Dendritic cell treated with granulocyte-macrophage colony-stimulating factor and Interleukin-4, amounts not matched to agents 40 ng/mL and 50 ng/mL, for 4 days (primary cell): ENCODE data around the gene SEMA4C.

ENCODE experiments used
- H3K27ac Mint-ChIP-seq: one replicate; pipeline ENCODE4 v1.8.0; 2022; ENCODE audit warnings: mild to moderate bottlenecking, mixed read lengths
- H3K27me3 Mint-ChIP-seq: one replicate; pipeline ENCODE4 v1.8.0; 2022; ENCODE audit warnings: mild to moderate bottlenecking, mixed read lengths
- H3K36me3 Mint-ChIP-seq: one replicate; pipeline ENCODE4 v1.8.0; 2022; ENCODE audit warnings: low read depth, mixed read lengths
- H3K4me1 Mint-ChIP-seq: one replicate; pipeline ENCODE4 v1.8.0; 2022; ENCODE audit warnings: low read depth, mixed read lengths
- H3K4me3 Mint-ChIP-seq: one replicate; pipeline ENCODE4 v1.8.0; 2022; ENCODE audit warnings: mild to moderate bottlenecking, moderate library complexity, mixed read lengths
- H3K9me3 Mint-ChIP-seq: one replicate; pipeline ENCODE4 v1.8.0; 2022; ENCODE audit warnings: mixed read lengths
- intact Hi-C: fragments of 100-400 bp; cut with micrococcal nuclease; formaldehyde crosslinking; loops from one replicate; pipeline ENCODE4 v1.15.0; 2022

Gene SEMA4C

DNA sequence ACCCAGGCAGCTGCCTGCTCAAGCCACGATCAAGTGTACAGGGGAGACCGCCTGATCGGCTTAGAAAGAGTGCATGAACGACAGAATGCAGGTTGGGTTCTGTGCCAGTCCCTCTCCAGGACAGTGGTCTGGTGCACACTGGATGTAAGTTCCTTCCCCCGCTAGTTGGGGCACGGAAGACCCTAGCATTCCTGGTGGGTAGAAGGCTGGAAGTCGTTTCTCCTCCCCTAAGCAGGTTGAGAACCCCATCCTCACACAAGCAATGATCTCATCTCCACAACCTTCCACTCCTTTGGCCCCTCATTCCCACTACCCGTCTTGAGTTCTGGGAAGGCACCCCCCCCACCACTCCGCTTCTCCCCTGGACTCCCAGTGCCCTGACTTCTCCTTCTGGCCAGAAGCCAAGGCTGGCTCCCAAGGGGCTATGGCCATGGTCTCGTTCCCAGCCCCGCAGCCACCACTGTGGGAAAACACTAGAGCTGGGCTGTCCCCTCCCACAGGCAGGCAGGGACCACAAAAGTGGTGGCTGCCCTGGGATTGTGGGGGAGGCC lies 10.7 kb downstream of the SEMA4C start:
- intact Hi-C loops = loop anchor here (5.0 kb wide), 1 partner anchor 253 kb away; the partner anchor contains the start of gene ANKRD36
- Mint-ChIP-seq H3K36me3 (peaks cover 9% of the 10 kb centered on the region), H3K9me3 (no peaks in the 10 kb centered on the region), H3K27me3 (peaks cover 54% of the 10 kb centered on the region), H3K27ac (peak overlapping the region; percentile 85), H3K4me3 (peak overlapping the region; percentile 97), H3K4me1 (peaks cover 59% of the 10 kb centered on the region)

GRCh38 chr2:96857667-96858372 lies 12.1 kb downstream of the SEMA4C start, which contains the start of gene ANKRD39:
TSS of gene ANKRD39 (minus strand) at chr2:96858016. CDS start at chr2:96857987, 29 bp downstream.
- H3K9me3 Mint-ChIP-seq = no peaks in the 10 kb centered on the region
- peak within 1 kb of the TSS; percentile 97 for H3K4me3 Mint-ChIP-seq
- H3K36me3 Mint-ChIP-seq = peaks cover 23% of the 10 kb centered on the region
- peaks cover 49% of the 10 kb centered on the region for H3K4me1 Mint-ChIP-seq
- intact Hi-C loops = loop anchor here (1.0 to 5.0 kb wide), 2 partner anchors 93 to 254 kb away; partner anchors contain the start of gene ANKRD36
- H3K27ac Mint-ChIP-seq = peak within 1 kb of the TSS; percentile 85
- H3K27me3 Mint-ChIP-seq = peaks cover 42% of the 10 kb centered on the region

DNA sequence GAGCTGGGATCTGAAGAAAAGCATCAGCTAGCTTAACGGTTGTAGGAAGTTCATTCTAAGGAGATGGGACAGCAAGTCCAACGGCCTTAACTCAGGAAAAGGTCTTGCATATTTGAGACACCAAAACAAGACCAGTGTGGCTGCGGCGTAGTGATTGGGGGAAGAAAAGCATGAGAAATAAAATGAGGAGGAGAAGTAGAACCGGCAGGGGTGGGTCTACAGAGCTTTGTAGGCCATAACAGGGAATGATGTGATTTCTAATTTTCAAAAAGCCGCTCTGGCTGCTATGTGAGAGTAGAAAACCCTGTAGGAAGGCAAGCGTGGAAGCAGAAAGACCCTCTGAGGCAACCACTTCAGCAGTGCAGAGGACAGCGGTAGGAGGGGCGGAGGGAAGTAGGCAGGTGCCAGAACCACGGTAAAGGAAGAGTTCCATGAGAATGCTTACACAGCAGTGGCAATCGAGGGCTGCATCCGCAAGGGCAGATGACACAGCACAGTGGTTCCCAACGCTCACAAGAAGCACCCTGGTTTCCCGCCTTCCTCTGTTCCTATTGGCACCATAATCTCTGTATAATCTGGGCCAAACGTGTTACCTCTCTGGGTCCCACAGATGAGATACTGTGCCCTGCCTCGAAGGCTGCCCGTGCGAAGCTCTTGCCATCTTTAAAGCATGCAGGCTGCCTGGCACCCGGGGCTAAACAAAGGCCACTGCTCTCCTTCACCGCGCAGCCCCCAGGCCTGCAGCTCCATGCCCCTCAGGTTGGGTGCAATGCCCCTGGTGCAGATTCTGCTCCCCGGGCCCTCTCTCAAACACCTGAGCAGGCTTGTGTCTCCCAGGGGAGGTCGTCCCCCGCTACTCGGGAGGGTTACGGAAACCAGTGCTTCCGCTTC lies 12.9 kb downstream of the SEMA4C start:
- peaks cover 31% of the 10 kb centered on the region for H3K36me3 Mint-ChIP-seq
- peak overlapping the region; percentile 85 for H3K27ac Mint-ChIP-seq
- peaks cover 34% of the 10 kb centered on the region for H3K27me3 Mint-ChIP-seq
- peak overlapping the region; percentile 97 for H3K4me3 Mint-ChIP-seq
- intact Hi-C loops = loop anchor here (5.0 kb wide), 1 partner anchor 255 kb away; the partner anchor contains the start of gene ANKRD36
- H3K9me3 Mint-ChIP-seq = no peaks in the 10 kb centered on the region
- H3K4me1 Mint-ChIP-seq = peaks cover 43% of the 10 kb centered on the region

DNA sequence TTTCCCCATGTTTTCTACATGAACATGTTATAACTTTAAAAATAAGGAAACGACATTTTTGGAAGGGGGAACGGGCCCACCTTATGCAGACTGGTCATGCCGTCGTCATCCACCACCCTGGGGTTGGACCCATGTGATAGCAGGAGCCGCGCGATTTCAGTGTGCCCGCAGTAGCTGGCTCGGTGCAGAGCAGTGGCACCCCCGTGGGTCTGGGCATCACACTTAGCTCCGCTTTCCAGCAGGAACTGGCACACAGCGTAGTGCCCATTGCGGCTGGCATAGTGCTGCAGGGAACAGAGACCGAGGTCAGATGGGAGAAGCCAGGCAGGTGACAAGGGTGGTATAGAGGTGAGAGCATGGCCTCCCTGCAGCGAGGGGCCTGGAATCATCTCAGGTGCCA lies 16.6 kb downstream of the SEMA4C start:
- H3K4me3 Mint-ChIP-seq = no peak overlapping the region

GRCh38 chr2:96852667-96853066 lies 17.2 kb downstream of the SEMA4C start:
- Mint-ChIP-seq H3K36me3 (peaks cover 58% of the 10 kb centered on the region), H3K4me3 (no peak overlapping the region), H3K9me3 (no peaks in the 10 kb centered on the region), H3K27me3 (no peaks in the 10 kb centered on the region), H3K27ac (no peak overlapping the region), H3K4me1 (peaks cover 19% of the 10 kb centered on the region)
- intact Hi-C loops = no loop called here

More for the DNA sequence above, 16.6 kb downstream of the SEMA4C start:
- Mint-ChIP-seq H3K27ac (no peak overlapping the region), H3K27me3 (peaks cover under 1% of the 10 kb centered on the region), H3K36me3 (peaks cover 56% of the 10 kb centered on the region), H3K4me1 (peaks cover 23% of the 10 kb centered on the region), H3K9me3 (no peaks in the 10 kb centered on the region)
- intact Hi-C loops = no loop called here

DNA sequence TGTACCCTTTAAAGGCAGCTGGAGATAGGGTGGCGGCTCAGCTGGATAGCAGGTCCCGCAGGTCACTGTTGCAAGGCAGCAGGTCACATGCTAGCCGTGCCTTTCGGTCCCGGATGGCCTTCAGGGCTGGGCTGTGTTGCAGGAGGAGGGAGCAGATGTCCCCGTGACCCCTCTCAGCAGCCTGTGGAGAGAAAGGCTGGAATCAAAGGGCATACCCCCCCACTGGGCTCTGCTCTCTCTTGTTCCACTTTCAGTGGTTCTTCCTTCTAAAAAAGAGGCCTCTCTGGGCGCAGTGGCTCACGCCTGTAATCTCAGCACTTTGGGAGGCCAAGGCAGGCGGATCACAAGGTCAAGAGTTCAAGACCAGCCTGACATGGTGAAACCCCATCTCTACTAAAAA lies 21.6 kb downstream of the SEMA4C start:
- no peaks in the 10 kb centered on the region for H3K9me3 Mint-ChIP-seq
- H3K4me1 Mint-ChIP-seq = peaks cover 2% of the 10 kb centered on the region
- no peak overlapping the region for H3K27ac Mint-ChIP-seq
- intact Hi-C loops = no loop called here
- no peak overlapping the region for H3K4me3 Mint-ChIP-seq
- peaks cover 54% of the 10 kb centered on the region for H3K36me3 Mint-ChIP-seq
- no peaks in the 10 kb centered on the region for H3K27me3 Mint-ChIP-seq

- H3K4me3 Mint-ChIP-seq = no peak overlapping the region
- H3K27me3 Mint-ChIP-seq = no peaks in the 10 kb centered on the region
- H3K9me3 Mint-ChIP-seq = no peaks in the 10 kb centered on the region
- no peak overlapping the region for H3K27ac Mint-ChIP-seq
- intact Hi-C loops = no loop called here
- H3K4me1 Mint-ChIP-seq = peaks cover 6% of the 10 kb centered on the region
- H3K36me3 Mint-ChIP-seq = peaks cover 48% of the 10 kb centered on the region
Measured at GRCh38 chr2:96847586-96847985, 22.3 kb downstream of the SEMA4C start.

DNA sequence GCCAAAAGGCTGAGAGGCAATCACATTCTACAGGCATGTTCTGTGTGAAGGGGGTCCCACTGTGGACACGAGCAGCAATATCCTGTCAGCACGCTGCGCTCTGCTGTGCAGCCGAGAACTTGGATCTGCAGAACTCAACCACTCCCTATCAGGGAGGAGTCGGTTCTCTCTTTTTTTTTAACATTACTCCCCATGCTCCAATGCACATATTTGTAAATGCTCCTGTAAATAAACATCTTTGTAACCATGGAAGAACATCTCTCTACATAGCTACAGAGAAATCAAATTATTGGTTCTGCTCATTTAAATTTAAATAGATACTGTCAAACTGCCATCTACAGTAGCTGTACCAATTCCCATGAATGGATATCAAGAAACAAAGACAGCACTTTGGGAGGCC lies 23.1 kb downstream of the SEMA4C start:
- Mint-ChIP-seq H3K27ac (no peak overlapping the region), H3K27me3 (no peaks in the 10 kb centered on the region), H3K4me1 (peaks cover 6% of the 10 kb centered on the region), H3K4me3 (no peak overlapping the region), H3K9me3 (no peaks in the 10 kb centered on the region), H3K36me3 (peaks cover 40% of the 10 kb centered on the region)
- intact Hi-C loops = no loop called here

DNA sequence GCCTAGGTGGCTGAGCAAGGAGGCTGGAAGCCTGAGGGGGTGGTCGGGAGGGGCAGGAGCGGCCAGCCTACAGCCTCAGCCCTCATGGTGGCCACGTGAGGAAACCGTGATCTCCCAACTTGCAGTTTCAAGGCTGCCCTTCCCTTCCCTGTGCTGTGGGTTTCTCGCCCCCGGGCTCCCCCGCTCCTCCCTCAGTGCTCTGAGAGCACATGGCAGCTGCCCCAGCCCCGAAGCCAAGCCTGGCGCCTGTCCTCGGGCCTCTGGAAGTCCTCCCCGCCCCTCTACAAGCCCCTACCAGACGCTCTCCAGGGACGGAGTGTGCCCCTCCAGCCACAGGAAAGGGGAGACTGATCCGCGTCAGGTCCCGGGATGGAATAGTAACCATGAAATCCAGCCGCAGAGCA lies 25.5 kb downstream of the SEMA4C start:
- Mint-ChIP-seq H3K4me1 (peaks cover 13% of the 10 kb centered on the region), H3K4me3 (no peak overlapping the region), H3K36me3 (peaks cover 27% of the 10 kb centered on the region), H3K27me3 (peaks cover 4% of the 10 kb centered on the region), H3K27ac (no peak overlapping the region), H3K9me3 (no peaks in the 10 kb centered on the region)
- intact Hi-C loops = no loop called here

- intact Hi-C loops = no loop called here
- Mint-ChIP-seq H3K4me3 (no peak within 1 kb of the TSS), H3K27ac (no peak within 1 kb of the TSS), H3K9me3 (no peaks in the 10 kb centered on the region), H3K27me3 (peaks cover 4% of the 10 kb centered on the region), H3K4me1 (peaks cover 19% of the 10 kb centered on the region), H3K36me3 (peaks cover 27% of the 10 kb centered on the region)
Measured at GRCh38 chr2:96843538-96844268, 26.2 kb downstream of the SEMA4C start, which contains the start of gene ANKRD23. TSS of gene ANKRD23 (minus strand) at chr2:96844021. CDS start at chr2:96843992, 29 bp downstream.

DNA sequence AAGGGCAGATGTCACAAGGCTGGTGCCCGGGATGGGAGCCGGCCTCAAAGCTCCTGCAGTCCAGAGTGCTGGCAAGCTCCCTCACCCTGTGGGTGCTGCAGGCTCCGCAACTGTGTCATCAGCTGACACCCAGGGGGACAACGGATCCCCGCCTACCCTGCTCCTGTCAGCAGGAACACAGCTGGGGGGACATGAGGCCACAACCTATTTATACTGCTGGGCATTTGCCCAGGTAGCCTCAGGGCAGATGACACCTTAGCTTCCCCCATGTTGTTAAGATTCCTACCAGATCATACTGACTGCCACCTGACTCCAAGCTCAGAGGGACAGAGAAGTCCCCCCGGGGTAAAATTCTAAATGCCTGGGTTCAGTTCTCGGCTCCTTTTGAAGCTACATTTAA lies 27.3 kb downstream of the SEMA4C start:
- Mint-ChIP-seq H3K9me3 (no peaks in the 10 kb centered on the region), H3K4me3 (no peak overlapping the region), H3K27me3 (peaks cover 4% of the 10 kb centered on the region), H3K36me3 (peaks cover 16% of the 10 kb centered on the region), H3K4me1 (peaks cover 19% of the 10 kb centered on the region), H3K27ac (no peak overlapping the region)
- intact Hi-C loops = no loop called here

DNA sequence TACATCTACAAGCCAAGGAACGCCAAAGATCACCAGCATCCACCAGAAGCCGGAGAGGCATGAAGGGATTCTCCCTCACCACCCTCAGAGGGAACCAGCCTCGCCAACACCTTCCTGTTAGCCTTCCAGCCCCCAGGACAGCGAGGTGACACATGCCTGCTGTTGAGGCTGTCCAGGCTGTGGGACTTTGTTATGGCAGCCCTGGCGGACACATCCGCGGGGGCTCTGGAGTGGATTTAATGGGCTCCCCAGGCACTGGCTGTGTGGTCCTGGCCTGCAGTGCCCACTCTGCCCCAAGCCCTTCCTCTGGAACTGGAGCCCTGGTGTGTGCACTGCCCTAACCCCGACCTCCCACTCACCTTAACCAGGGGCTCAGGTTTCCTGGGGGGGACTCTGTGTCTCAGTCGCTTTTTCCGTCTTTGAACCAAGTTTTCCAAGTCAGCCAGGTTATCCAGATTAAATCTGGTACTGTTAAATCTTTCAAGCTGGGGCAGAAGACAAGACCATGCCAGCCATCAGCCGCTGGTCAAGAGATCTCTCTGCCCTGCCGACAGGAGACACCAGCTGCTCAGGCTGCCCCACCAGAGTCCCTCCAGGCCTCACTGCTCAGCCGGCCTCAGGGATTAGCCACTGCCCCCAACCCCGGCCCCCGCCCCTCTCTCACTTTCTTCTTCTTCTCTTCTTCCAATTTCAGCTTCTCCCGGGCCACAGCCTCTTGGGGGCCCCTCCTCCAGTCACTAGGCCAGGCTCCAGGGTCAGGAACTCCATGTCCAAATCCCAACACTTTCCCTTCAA lies 28.0 kb downstream of the SEMA4C start:
- Mint-ChIP-seq H3K9me3 (no peaks in the 10 kb centered on the region), H3K36me3 (peaks cover 9% of the 10 kb centered on the region), H3K4me1 (peaks cover 19% of the 10 kb centered on the region), H3K4me3 (no peak overlapping the region), H3K27ac (no peak overlapping the region), H3K27me3 (peaks cover 4% of the 10 kb centered on the region)
- intact Hi-C loops = no loop called here
